Adrenal gland (tissue), 5 donors: ENCODE measurements around the gene CD70.

Experiments used
- POLR2A ChIP-seq, 2 donors: fragments of 450-650 bp; IDR thresholded peaks; one replicate each; pipeline ENCODE4 v1.6.1; 2017; ENCODE audit warnings: antibody characterized with exemption in 2 of 2, mild to moderate bottlenecking in 2 of 2, moderate library complexity in 1 of 2
- TF ChIP-seq, protein P1 (sequence below), 6 experiments: fragments of 450-650 bp in 4 of 6; fragments of 200-600 bp in 2 of 6; sonication (generic) in 1 of 6; IDR thresholded peaks; 1 replicate in 5 of 6; 2 replicates in 1 of 6; pipeline versions ENCODE4 v1.5.1 to v1.8.0; 2016 to 2021; ENCODE audit warnings: antibody characterized with exemption in 6 of 6, mild to moderate bottlenecking in 2 of 6, moderate library complexity in 1 of 6
- donor health status: DM: no; HTN: no; CAD: no.

DNA sequence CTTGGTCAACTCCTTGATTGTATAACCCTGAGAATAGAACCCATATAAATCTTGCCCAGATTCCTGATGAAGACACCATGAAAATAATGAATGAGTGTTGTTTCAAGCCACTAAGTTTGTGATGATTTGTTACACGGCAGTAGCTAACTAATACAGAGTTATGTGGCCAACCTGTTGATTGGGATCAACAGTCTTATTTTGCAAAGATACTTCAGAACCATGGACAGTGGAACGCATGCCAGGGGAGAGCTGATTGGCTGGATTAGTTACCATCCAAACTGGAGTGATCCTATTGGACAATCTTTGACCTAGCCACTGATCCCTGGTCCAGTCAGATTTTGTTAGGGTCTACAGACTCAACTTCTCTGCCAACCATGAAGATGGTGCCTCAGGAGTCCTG lies 26.6 kb downstream of the CD70 start:
- TF ChIP-seq, protein P1, sequence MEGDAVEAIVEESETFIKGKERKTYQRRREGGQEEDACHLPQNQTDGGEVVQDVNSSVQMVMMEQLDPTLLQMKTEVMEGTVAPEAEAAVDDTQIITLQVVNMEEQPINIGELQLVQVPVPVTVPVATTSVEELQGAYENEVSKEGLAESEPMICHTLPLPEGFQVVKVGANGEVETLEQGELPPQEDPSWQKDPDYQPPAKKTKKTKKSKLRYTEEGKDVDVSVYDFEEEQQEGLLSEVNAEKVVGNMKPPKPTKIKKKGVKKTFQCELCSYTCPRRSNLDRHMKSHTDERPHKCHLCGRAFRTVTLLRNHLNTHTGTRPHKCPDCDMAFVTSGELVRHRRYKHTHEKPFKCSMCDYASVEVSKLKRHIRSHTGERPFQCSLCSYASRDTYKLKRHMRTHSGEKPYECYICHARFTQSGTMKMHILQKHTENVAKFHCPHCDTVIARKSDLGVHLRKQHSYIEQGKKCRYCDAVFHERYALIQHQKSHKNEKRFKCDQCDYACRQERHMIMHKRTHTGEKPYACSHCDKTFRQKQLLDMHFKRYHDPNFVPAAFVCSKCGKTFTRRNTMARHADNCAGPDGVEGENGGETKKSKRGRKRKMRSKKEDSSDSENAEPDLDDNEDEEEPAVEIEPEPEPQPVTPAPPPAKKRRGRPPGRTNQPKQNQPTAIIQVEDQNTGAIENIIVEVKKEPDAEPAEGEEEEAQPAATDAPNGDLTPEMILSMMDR (IDR thresholded peaks at IDR 0.05), result no peak
- TF ChIP-seq POLR2A (IDR thresholded peaks at IDR 0.05), result no peak
